Pulmonary artery endothelial cell (primary cell): ENCODE measurements around the gene BATF3. TPM values are rescaled to one million over a fixed set of nuclear protein-coding genes. Genes with fewer than 3 reads are reported as not detected.

Experiments
- DNase-seq: peaks from one replicate; pipeline ENCODE4 v3.0.0-alpha.2; 2011; ENCODE audit warnings: low read depth, low spot score
- total RNA-seq: library from RNA; depleted of rRNA; stranded (reverse); fragments of >200 nt; gene quantifications from 2 replicates; pipeline ENCODE4 v1.2.3, GENCODE V29; 2014

Gene BATF3
- total RNA-seq, 1 donor from 2014 or later = 3.0 TPM

DNA sequence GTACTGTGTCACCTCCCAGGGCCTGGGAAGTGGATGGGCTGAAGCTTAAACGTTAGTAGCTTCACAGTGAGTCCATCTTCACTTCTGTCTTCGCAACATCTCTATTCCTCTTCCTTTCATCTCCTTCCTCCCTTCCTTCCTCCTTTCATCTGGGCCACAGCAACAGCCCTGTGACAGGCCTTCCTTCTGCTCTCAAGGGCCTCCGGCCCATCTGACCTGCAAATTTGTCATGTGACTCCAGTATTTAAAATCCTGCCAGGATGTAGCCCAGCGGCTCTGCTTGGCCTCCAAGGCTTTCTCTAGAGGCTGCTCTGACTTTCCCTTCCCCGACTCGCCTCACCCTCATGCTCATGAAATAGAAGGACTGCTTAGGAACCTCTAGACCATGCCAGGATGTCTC lies 10.9 kb upstream of the BATF3 start:
- DNase-seq = no peak

DNA sequence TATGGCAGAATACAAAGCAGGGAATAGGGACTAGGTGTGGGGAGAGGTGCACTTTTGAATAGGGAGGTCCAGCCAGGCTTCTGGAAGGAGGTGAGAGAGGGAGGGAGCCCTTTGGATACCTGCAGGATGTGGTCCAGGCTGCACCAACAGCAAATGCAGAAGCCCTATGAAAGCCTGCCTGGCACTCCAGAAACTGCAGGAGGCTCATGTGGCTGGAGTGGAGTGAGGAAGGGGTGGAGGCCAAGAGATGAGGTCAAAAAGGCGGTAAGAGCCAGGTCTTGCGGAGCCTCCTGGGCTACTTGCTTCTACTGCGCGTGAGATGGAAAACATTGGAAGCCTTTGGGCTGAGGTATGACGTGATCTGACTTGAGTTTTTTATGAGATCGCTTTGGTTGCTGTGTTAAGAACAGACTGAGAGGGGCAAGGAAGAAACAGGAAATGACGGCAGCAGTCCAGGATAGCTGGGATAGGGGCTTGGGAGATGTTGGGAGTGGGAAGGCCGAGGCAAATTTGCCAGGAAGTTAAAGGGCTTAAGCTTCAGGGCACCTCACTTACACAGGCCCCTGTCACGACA lies 4.4 kb upstream of the BATF3 start:
- DNase-seq = no peak

DNA sequence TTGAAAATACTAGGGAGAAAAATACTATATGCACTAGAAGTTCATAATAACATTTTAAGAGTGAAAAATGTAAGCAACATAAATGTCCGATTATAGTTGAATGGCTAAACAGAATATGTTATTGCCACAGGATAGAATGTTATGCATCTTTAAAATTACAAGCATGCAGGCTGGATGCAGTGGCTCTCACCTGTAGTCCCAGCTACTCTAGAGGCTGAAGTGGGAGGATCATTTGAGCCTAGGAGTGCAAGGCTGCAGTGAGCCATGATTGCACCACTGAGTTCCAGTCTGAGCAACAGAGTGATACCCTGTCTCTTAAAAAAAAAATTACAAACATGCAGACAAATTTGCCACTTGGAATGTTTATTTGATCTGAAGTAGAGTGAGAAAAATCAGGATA lies 3.0 kb upstream of the BATF3 start:
- no peak for DNase-seq

DNA sequence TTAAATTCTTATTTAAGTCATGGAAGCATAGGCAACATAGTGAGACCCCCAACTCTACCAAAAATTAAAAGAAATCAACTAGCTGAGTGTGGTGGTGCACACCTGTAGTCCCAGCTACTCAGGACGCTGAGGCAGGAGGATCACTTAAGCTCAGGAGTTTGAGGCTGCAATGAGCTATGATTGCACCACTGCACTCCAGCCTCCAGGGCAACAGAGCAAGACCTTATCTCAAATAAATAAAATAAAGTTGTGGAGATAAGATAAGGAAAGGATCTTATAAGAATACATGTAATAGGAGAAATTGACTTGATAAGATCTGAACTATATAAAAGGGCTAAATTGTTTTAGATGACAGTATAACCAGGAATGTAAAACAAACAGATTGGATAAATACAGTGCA lies 2.3 kb upstream of the BATF3 start:
- no peak for DNase-seq

DNA sequence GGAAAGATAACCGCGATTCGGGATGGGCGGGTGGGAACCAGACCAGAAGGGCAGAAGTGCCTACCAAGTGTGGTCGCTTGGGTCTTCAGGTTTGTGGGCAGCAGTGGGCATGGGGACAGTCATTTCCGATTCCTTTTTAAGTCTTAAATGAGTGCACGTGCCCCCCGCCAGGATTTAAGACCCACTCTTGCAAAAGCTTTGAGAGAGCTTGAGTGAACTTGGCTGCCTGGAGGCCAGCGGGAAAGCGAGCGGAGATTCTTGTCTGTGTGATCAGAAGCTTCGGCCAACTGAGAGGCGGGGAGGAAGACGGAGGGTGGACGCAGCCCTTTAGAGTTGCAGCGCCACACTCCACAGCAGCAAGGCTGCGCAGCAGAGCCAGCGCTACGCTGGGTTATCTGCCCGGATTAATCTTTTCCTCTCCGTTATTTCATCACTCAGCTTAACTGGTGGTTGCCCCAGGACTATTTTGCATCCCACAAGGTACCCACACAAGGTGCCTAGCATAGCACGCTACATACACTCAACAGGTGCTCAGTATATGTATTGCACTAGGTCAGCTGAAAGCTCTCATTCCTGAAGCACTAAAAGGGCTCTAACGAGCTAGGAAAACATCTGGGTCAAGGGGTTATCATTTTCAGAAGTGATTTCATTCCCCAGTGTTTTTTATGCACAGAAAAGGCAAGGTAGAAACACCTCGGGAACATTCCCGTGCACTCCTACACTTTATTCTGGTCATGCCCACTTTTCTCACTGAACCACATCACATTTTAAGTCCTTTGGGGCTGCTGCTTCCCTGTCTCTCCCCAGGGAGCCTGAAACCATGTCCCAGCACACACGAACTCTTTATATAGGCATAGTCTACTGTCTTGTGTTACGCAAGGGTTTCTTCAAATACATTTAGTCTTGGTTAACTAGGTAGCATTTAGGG lies 1.5 kb upstream of the BATF3 start:
- DNase-seq = no peak

DNA sequence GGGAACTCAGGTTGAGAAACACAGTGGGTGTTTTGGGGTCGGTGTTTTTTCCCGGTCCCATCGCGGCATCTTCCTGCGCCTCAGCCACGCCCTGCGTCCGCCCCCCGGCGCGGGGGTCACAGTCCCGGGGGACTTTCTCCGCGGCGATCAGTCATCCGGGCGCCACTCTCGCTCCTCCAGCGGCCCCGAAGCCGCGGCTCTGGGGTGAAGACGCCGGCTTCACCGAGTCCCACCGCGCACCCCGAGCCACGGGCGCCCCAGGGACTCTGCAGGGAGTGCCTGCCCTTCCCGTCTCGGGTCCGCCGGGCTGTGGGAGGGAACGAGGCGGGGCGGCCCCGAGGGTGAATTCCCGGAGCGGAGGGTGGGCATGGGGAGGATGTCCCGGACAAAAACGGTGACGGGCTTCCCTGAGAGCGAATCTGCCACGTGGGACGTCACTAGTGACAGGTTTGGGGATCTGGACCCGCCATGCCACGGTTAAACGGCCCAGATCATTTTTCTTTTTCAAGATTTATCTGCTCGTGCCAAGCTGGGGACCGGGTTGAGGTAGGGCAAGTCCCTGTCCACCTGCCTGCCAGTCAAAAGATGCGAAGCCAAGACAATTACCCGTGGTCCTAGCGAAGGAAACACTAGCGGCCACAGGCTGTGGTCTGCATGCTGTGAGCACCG lies 717 bp upstream of the BATF3 start:
- DNase-seq = no peak

DNA sequence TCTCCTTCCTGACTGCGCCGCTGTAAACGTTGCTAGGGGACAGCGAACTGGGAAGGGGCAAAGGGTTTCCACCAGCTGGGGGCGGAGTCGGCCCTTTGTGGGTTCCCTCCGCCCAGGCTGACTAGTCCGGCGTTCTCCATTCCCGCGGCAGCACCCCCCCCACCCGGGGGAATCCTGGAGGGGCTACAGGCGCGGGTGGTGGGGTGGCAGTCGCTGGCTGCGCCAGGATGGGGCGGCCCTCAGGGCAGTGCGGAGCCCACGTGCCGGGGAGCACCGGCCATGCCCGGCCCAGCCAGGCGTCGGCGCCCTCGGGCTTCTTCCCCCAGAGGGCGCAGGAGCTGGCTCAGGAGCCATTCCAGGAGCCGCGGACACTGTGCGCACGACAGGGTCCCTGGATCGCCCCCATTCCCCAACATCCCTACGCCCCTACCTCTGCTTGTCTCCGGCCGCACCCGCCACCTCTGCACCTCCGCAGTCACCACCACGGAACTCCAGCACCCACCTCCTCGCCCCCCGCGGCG lies 476 bp downstream of the BATF3 start:
- no peak for DNase-seq

DNA sequence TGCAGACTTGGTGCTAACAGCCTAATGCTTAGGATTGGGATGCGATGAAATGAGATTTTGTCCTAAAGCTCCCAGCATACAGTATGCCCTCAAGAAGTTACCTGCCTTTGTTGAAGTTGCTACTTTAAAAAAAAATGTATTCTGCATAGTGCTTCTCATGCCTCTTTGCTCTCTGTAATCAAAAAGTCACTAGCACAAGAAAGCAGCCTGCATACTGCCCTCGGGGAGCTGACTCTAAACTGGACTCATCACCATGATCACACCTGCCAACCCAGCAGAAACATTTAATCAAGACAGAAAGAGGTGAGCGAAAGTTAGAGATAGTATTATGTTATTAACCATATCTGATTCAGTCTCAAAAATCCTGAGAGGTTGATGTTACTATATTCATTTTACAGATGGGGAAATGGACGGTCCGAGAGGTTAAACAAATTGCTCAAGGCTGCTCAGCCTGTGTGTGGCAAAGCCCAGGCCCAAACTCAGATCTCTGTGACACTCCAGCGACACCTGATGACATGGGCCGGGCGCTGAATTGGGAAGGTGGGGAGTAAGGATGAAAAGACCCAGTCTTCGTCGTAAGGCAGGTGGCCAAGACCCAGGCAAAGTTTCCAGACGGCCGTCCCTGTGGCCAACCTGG lies 1.1 kb downstream of the BATF3 start:
- DNase-seq = no peak

DNA sequence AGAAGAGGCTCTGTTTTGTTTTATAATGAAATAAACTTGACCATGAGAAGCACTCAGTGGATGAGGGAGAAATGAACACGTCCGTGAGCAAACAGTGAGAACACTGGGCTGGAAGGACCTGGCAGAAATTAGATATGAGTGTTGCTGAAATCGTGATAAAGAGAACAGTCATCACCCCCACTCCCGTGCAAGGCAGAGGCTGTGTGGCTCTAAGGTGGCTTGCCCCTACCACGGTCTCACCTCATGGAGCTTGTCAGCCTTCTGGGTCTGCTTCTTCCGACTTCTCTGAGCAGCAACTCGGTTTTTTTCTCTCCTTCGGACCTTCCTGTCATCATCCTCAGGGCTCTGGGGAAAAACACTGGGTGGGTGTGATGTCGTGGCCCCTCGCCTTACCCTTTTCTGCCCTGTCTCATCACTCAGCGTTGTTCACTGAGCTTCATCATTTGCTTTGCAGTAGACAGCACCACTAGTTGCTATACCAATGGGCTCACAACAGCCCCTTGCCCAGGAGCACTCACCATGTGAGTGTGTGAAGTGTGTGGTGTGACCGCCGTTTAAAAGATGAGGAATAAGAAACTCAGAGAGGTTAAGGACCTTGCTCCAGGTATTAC lies 2.8 kb downstream of the BATF3 start:
- DNase-seq = no peak

DNA sequence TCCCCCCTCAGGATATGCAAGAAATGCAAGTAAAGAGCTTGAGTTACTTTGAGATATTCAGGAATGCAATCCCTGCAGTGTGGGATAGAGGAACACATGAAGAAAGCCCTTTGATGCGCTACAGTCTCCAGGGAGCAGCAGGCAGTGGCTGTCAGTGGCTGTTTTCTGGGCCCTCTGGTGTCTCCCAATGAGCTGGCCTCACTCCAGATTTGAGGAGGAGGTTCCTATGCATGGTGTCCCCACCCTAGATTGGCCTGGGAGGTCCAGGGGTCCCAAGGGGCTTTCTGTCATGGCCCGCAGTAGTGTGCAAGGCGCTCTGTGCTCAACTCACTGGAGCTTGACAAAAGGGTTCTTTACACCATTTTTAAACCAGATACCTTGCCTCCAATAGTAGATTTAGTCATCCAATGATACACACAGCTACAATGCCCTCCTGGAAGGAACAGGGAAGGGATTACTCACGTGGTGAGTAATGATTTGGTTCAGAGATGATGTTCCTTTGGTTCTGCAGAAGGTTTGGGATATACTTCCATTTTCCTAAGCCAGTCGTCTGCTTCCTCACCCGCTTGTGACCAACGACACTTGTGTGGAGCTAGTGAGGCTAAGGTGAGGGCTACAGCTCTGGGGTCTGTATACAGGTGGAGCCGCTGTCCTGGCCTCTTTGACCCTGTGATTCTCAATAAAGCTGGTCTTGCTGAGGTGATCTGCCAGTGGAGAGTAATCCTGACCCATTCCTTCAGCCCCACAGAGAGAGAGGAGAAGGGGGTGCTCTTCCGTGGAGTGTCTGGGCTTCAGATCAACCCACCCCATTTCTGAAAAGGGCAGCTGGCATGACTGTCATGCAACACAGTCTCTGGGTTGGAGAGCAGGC lies 6.6 kb downstream of the BATF3 start:
- DNase-seq = no peak

DNA sequence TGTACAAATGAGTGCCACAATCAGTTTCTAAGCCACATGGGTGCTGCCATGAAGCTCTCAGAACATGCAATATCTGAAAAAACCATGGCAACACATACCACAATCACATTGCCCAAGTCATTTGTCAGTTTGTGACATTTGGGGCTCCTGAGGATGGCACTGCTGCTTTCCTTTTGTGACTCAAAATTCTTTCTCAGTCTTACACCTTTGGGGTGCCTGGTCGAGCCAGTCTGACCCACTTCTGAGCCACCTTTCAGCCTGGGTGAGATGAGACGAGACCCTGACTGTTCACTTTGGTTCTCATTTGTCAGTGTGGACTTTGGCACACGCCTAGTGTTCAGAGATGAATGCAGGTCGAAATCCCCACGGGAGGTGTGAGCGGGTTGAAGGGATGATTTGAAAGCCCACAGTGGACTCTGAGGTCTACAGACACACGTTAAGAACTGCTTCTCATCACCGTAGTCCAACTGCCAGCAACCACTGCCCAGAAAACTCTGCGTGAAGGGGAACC lies 8.0 kb downstream of the BATF3 start:
- DNase-seq = no peak

DNA sequence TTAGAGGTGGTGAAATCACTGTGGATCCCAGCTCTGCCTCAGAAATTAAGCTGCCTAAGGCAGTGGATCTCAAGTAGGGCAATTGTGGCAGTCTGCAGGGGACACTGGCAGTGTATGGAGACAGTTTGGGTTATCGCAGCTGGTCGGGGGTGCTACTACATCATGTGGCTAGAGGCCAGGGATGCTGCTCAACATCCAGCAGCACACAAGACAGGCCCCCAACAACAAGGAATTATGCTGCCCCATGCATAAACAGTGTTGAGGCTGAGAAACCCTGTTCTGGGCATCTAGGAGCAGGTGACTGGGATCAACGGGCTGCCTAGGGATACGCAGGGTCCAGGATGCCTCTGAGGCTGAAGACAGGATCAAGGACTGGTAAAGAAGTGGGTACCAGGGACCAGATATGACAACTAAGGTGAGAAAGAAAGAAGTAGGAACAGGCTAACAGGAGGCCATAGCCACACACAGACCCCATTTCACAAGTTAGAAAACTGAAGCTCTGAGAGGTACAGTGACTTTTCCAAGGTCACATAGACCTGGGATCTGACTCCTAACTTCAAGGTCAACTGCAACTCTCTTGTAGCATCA lies 8.7 kb downstream of the BATF3 start:
- DNase-seq = no peak

DNA sequence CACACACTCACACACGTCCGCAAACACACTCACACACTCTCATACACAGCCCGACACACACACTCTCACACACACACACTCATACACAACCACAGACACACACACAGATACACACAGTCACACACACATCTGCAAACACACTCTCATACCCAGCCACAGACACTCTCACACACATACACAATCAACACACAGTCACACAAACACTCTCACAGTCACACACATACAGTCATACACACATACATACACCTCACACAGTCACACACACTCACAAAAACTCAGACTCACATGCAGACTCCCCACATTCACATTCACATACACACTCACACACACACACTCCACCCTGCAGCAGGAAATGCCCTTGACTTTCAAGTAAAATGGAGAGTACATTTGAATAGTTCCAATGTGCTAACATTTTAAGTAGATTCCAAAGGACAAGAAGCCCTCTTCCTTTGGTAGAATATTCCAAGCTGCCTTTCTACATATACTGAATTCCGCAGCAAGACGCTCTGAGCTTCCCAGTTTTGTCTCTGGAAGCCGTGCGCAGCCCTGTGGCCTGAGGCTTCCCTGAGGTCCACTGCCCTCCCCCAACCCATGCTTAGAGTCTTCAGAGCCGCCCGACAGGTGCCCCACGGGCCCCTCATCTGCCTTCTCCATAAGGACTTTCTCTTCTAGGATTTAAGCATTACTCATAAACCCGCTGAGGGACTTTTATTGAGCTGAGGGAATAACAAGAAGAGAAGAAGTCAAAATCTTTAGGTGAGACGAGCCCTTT lies 9.7 kb downstream of the BATF3 start:
- DNase-seq = no peak

DNA sequence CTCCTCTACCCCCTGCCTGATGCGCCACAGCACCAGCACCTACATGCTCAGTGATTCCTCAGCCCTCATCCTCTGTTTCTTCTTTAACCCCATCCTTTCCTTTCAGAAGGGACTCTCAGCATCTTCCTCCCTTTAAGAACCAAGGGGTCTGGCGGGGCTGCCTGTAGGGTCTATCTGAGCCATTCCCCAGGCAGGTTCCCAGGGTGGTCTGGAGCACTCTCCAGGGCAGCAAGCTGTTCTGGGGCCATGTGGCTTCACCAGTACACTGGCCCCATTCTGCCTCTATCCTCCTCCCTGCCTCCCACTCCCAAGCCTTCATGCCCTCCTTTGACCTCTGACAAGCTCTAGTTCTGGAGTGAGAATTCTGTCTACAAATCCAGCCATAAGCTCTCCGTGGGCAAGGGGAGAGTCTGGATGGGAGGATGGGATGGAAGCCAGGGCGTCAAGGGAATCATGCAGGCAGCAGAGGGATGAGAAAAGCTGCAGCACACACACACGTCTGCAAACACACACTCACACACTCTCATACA lies 10.4 kb downstream of the BATF3 start:
- no peak for DNase-seq

DNA sequence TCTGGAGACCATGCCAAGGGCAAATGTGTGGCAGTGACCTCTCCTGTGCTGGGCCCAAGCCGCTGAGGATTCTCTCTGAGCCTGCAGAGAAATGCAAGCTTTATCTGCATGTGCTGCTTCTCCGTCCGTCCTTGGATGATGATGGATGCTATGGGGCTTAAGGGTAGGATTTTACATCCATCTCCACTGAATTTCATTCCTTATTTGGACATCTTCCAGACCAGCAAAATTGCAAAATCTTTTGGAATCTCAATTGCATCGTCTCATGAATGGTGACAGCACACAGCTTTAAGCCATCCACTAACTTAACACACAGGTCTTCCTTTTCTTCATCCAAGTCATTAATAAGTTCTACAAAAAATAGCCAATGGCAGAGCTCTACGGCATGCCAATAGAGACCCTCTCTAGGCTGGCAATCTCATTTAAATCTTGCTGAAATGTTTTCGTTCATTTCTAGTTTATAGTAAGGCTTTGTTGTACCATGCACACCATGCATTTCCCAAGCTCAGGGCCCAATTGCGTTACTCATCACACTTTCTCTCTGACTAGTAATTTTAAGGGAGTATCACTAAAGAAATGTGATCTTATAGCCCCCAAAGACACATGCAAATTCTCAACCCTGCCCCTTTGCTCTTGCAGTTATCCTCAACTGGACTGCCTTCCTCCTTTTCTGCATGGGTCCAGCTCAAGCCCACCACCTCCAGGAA lies 11.1 kb downstream of the BATF3 start:
- DNase-seq = no peak

DNA sequence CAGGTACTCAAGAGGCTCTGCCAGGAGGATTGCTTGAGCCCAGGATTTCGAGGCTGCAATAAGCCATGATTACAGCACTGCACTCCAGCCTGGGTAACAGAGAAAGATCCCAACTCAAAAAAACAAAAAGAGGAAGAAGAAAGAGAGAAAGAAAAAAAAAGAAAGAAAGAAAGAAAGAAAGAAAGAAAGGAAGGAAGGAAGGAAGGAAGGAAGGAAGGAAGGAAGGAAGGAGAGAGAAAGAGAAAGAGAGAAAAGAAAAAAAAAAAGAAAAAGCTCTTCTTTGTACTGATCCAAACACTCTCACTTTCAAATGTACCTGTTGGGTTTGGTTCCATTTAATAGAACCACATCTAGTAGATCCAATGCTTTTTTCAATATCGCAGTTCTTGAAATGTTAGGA lies 11.8 kb downstream of the BATF3 start:
- no peak for DNase-seq

DNA sequence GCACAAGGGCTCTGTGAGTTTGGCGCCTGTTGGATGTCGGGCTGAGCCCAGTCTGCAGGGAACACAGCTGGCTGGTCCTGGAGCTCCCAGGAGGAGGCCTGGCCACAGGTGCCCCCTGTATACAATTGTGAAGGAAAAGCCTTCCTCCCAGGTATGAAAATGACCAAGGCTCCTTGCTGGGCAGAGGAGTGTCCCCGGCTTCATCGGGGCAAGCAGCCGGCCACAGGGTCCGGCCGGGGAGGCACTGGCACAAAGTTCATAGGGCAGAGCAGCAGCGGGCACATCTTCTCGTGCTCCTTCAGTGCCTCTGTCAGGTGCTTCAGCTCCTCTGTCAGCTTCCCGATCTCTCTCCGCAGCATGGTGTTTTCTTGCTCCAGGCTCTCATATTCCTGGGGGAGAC lies 13.0 kb downstream of the BATF3 start:
- DNase-seq = no peak

DNA sequence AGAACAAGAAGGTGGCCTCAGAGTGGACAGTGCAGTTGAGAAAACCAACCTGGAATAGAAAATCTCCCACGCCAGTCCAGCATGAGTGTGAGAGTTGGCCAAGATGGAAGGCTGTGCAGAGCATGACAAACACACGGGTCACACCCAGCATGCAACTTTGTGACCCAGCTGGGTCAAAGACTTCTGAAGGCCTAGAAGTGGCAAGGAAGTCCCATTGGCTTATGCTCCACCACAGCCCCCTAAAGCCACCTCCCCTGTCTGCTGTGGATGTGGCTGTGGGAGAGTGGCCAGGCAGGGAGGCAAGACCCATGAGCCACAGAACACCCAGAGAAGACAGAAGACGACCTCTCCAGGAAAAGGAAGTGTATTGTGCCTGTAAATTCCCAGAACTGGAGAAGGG lies 13.6 kb downstream of the BATF3 start:
- no peak for DNase-seq
